ENCODE data around the gene USP33.
A peak's percentile ranks its signal among the peaks of the same experiment; 100 is the strongest.
"Not testable (repeated sequence)": the region's sequence is repeated elsewhere in the genome, so short reads cannot be mapped to it uniquely, and the experiment has no call there.

The USP33 gene

DNA sequence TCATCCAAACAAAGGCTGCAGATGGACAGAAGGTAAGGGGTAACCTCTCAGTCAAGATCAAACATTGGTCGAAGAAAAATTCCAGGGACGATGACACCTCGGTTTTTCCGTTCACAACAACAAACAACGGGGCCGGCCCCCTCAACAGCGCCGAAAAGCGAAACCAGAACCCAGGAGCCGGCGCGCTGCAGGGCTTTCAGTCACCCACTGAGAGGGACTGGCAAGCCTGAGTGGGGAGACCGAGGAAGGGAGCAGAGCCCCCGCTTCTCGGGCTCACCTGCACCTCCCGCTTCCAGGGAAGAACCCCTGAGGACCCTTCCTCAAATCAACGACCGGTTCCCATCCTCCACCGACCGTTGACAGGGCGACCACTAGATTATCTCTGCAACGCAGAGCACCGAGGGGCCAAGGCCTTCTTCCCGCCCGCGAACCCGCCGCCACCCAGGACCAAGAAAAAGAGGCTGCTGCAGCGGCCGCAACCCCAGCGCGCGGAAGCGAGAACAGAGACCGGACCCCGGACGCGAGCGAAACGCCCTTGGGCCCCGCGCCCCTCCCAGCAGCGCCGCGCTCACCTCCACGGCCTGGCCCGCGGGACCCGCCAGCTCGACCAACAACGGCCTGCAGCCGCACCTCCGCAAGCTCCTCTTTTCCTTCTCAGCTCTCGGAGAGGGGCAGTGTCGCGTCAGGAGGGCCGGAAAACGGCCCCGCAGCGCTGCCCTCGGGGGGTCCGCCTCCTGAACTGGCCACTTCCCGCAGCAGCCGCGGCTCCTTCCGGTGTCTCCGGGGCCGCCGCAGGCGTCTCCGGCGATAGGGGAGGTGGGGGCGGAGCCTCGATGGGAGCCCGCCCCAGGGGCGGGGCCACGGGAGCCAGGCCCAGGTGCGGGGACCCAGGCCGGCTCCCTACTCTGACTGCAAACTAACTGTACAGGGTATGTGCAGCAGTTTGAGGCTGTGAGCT, at the start of gene USP33:
TSS of gene USP33 (minus strand) at position 782 of the 958 bp plus-strand sequence. CDS start 18,155 bp downstream, outside the sequence.
- Histone ChIP-seq H3K9ac (ENCODE audit: low read length) (peak within 1 kb of the TSS; percentile 25), H3K4me3 (ENCODE audit: low read depth in 1 of 2, low read length in 2 of 2) (peak within 1 kb of the TSS; percentile 80 to 87), H3K9me3 (ENCODE audit: low read length) (no peaks in the 10 kb centered on the region), H3K27ac (ENCODE audit: low read depth, low read length) (peak within 1 kb of the TSS; percentile 71), H3K4me1 (ENCODE audit: insufficient read depth, low read length) (peaks cover 13% of the 10 kb centered on the region), H3K27me3 (ENCODE audit: control insufficient read depth in 1 of 2, insufficient read depth in 2 of 2, low read length in 2 of 2) (no peaks in the 10 kb centered on the region), H3K36me3 (ENCODE audit: insufficient read depth, low read length) (no peaks in the 10 kb centered on the region)

DNA sequence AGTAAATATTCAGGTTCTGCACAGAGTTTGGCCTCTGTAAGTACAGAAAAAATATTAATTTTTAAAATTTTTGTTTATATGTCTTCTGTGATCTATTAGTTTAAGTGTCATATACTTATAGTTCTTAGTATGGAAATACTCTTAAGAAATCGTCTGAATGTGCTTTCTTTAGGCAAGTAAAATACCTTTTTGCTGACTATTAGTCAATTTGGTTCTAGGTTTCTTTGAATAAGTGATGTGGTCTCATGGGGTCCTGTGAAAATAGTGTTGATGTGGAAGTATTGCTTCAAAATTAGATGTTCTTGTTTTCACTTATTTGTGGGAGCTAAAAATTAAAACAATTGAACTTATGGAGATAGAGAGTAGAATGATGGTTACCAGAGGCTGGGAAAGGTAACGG, 43.7 kb upstream of the USP33 start:
- H3K9ac ChIP-seq (ENCODE audit: low read length), result no peak overlapping the region
- no peaks in the 10 kb centered on the region for H3K27me3 ChIP-seq (ENCODE audit: control insufficient read depth in 1 of 2, insufficient read depth in 2 of 2, low read length in 2 of 2)
- H3K4me1 ChIP-seq (ENCODE audit: insufficient read depth, low read length), result no peaks in the 10 kb centered on the region
- no peak overlapping the region for H3K27ac ChIP-seq (ENCODE audit: low read depth, low read length)
- peaks cover 14% of the 10 kb centered on the region for H3K36me3 ChIP-seq (ENCODE audit: insufficient read depth, low read length)
- H3K4me3 ChIP-seq (ENCODE audit: low read depth in 1 of 2, low read length in 2 of 2), result no peak overlapping the region
- H3K9me3 ChIP-seq (ENCODE audit: low read length), result no peaks in the 10 kb centered on the region

GRCh38 chr1:77802026-77802425, 42.4 kb upstream of the USP33 start:
- no peaks in the 10 kb centered on the region for H3K4me1 ChIP-seq (ENCODE audit: insufficient read depth, low read length)
- no peak overlapping the region for H3K4me3 ChIP-seq (ENCODE audit: low read depth in 1 of 2, low read length in 2 of 2)
- H3K9ac ChIP-seq (ENCODE audit: low read length), result no peak overlapping the region
- no peaks in the 10 kb centered on the region for H3K9me3 ChIP-seq (ENCODE audit: low read length)
- peaks cover 1% of the 10 kb centered on the region for H3K36me3 ChIP-seq (ENCODE audit: insufficient read depth, low read length)
- H3K27ac ChIP-seq (ENCODE audit: low read depth, low read length), result no peak overlapping the region
- H3K27me3 ChIP-seq (ENCODE audit: control insufficient read depth in 1 of 2, insufficient read depth in 2 of 2, low read length in 2 of 2), result no peaks in the 10 kb centered on the region

DNA sequence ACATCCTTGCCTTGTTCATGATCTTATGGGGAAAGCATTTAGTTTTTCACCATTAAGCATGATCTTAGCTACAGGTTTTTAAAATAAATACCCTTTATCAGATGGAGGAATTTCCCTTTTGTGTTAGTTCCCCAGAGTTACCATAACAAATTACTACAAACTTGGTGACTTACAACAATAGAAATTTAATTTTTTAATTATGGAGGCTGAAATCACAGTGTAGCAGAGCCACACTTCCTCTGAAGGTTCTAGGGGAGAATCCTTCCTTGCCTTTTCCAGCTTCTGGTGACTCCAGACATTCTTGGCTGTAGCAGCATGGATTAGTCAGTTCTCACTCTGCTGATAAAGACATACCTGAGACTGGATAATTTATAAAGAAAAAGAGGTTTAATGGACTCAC, 38.3 kb upstream of the USP33 start:
- Histone ChIP-seq H3K9me3 (ENCODE audit: low read length) (no peaks in the 10 kb centered on the region), H3K4me1 (ENCODE audit: insufficient read depth, low read length) (no peaks in the 10 kb centered on the region), H3K36me3 (ENCODE audit: insufficient read depth, low read length) (no peaks in the 10 kb centered on the region), H3K27ac (ENCODE audit: low read depth, low read length) (no peak overlapping the region), H3K4me3 (ENCODE audit: low read depth in 1 of 2, low read length in 2 of 2) (no peak overlapping the region), H3K9ac (ENCODE audit: low read length) (no peak overlapping the region), H3K27me3 (ENCODE audit: control insufficient read depth in 1 of 2, insufficient read depth in 2 of 2, low read length in 2 of 2) (no peaks in the 10 kb centered on the region)

DNA sequence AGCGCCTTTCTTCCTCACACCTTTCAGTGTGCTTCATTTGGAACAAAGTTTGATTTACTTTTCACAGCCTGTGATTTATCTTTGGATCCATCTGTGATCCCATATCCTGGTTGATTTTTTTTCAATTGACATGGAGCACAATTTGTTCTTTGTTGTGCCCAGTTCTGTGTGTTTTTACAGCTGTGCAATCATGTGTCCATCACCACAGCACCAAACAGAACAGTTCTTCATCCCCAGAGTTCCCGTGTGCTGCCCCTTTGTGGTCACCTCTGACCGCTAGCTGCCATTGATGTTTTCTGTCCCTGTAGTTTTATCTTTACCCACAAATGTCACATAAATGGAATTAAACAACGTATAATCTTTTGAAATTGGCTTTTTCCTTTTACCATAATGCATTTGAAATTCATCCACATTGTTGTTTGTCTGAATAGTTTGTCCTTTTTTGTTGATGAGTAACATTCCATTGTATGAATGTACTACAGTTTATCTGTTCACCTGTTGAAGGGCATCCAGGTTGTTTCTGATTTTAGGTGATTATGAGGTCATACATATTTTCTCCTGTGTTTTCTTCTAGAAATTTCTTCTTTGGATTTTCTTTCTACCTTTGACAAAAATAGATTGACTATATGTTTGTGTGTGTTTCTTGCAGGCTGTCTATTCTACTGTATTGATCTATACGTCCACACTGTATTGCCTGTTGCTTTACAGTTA, 37.2 kb upstream of the USP33 start:
- Histone ChIP-seq H3K9ac (ENCODE audit: low read length) (no peak overlapping the region), H3K9me3 (ENCODE audit: low read length) (no peaks in the 10 kb centered on the region), H3K4me3 (ENCODE audit: low read depth in 1 of 2, low read length in 2 of 2) (no peak overlapping the region), H3K36me3 (ENCODE audit: insufficient read depth, low read length) (no peaks in the 10 kb centered on the region), H3K27me3 (ENCODE audit: control insufficient read depth in 1 of 2, insufficient read depth in 2 of 2, low read length in 2 of 2) (no peaks in the 10 kb centered on the region), H3K27ac (ENCODE audit: low read depth, low read length) (no peak overlapping the region), H3K4me1 (ENCODE audit: insufficient read depth, low read length) (no peaks in the 10 kb centered on the region)

- no peaks in the 10 kb centered on the region for H3K27me3 ChIP-seq (ENCODE audit: control insufficient read depth in 1 of 2, insufficient read depth in 2 of 2, low read length in 2 of 2)
- H3K9me3 ChIP-seq (ENCODE audit: low read length), result no peaks in the 10 kb centered on the region
- H3K4me1 ChIP-seq (ENCODE audit: insufficient read depth, low read length), result no peaks in the 10 kb centered on the region
- H3K36me3 ChIP-seq (ENCODE audit: insufficient read depth, low read length), result no peaks in the 10 kb centered on the region
- no peak overlapping the region for H3K9ac ChIP-seq (ENCODE audit: low read length)
- no peak overlapping the region for H3K27ac ChIP-seq (ENCODE audit: low read depth, low read length)
- no peak overlapping the region for H3K4me3 ChIP-seq (ENCODE audit: low read depth in 1 of 2, low read length in 2 of 2)
Measured at GRCh38 chr1:77794550-77794949, 34.9 kb upstream of the USP33 start.

DNA sequence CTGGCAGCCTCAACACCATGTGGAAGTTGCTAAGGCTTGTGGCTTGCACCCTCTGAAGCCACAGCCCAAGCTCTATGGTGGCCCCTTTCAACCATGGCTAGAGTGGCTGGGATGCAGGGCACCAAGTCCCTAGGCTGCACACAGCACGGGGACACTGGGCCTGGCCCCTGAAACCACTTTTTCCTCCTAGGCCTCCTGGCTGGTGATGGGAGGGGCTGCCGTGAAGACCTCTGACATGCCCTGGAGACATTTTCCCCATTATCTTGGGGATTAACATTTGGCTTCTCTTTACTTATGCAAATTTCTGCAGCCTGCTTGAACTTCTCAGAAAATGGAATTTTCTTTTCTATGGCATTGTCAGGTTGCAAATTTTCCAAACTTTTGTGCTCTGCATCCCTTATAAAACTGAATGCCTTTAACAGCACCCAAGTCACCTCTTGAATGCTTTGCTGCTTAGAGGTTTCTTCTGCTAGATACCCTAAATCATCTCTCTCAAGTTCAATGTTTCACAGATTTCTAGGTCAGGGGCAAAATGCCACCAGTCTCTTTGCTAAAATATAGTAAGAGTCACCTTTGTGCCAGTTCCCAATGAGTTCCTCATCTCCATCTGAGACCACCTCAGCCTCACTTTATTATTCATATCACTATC, 26.6 kb upstream of the USP33 start:
- H3K9me3 ChIP-seq (ENCODE audit: low read length); H3K36me3 ChIP-seq (ENCODE audit: insufficient read depth, low read length); H3K4me1 ChIP-seq (ENCODE audit: insufficient read depth, low read length); H3K4me3 ChIP-seq (ENCODE audit: low read depth in 1 of 2, low read length in 2 of 2); H3K27ac ChIP-seq (ENCODE audit: low read depth, low read length); H3K9ac ChIP-seq (ENCODE audit: low read length); H3K27me3 ChIP-seq (ENCODE audit: control insufficient read depth in 1 of 2, insufficient read depth in 2 of 2, low read length in 2 of 2): not testable (repeated sequence)

GRCh38 chr1:77783141-77783540, 23.5 kb upstream of the USP33 start:
- Histone ChIP-seq H3K4me3 (ENCODE audit: low read depth in 1 of 2, low read length in 2 of 2) (no peak overlapping the region), H3K9me3 (ENCODE audit: low read length) (no peaks in the 10 kb centered on the region), H3K36me3 (ENCODE audit: insufficient read depth, low read length) (no peaks in the 10 kb centered on the region), H3K27me3 (ENCODE audit: control insufficient read depth in 1 of 2, insufficient read depth in 2 of 2, low read length in 2 of 2) (no peaks in the 10 kb centered on the region), H3K9ac (ENCODE audit: low read length) (no peak overlapping the region), H3K27ac (ENCODE audit: low read depth, low read length) (no peak overlapping the region), H3K4me1 (ENCODE audit: insufficient read depth, low read length) (peaks cover 3% of the 10 kb centered on the region)

- H3K9ac ChIP-seq (ENCODE audit: low read length), result no peak overlapping the region
- no peak overlapping the region for H3K4me3 ChIP-seq (ENCODE audit: low read depth in 1 of 2, low read length in 2 of 2)
- no peak overlapping the region for H3K27ac ChIP-seq (ENCODE audit: low read depth, low read length)
- no peaks in the 10 kb centered on the region for H3K27me3 ChIP-seq (ENCODE audit: control insufficient read depth in 1 of 2, insufficient read depth in 2 of 2, low read length in 2 of 2)
- peaks cover 3% of the 10 kb centered on the region for H3K4me1 ChIP-seq (ENCODE audit: insufficient read depth, low read length)
- H3K9me3 ChIP-seq (ENCODE audit: low read length), result no peaks in the 10 kb centered on the region
- no peaks in the 10 kb centered on the region for H3K36me3 ChIP-seq (ENCODE audit: insufficient read depth, low read length)
Measured at GRCh38 chr1:77781683-77782082, 22.0 kb upstream of the USP33 start.

DNA sequence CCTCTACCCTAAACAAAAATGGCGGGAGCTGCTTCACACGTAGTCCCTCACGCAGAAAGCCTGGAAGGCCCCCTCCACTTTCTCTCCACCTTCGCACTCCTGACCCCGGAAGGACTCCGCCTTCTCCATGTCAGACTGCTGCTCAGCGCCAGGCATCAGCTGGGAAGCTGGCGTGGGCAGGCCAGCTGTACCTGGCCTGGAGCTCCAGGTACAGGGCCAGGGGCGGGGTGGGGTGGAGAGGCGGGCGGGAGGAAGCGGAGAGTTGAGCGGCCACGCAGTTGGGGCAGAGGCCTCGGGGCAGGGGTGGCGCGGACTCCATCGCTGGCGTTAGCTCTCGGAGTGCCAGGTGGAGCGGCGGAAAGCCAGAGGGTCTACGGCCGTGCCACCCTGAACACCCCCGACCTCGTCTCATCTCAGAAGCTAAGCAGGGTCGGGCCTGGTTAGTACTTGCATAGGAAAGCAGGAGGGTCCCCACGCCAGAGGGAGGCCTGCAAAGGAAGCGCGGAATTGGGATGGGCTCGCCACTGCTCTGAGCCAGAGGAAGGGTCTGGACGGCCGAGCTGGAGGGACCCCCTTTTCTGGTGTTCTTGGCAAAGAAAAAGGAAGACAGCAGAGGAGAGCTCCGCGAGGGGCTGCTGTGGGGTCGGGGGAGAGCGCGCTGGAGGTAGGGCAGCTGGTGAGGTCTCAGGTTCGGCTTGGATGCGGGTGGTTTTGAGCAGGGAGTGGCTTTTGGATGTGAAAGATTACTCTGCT, 20.1 kb upstream of the USP33 start, which contains the start of gene MIGA1:
TSS of gene MIGA1 (plus strand) at position 121 of the 753 bp plus-strand sequence. CDS start 3,604 bp downstream, outside the sequence.
- H3K36me3 ChIP-seq (ENCODE audit: insufficient read depth, low read length), result no peaks in the 10 kb centered on the region
- peak within 1 kb of the TSS; percentile 83 for H3K9ac ChIP-seq (ENCODE audit: low read length)
- H3K4me3 ChIP-seq (ENCODE audit: low read depth in 1 of 2, low read length in 2 of 2), result peak within 1 kb of the TSS; percentile 87 to 88
- H3K9me3 ChIP-seq (ENCODE audit: low read length), result no peaks in the 10 kb centered on the region
- peak within 1 kb of the TSS; percentile 83 for H3K27ac ChIP-seq (ENCODE audit: low read depth, low read length)
- H3K27me3 ChIP-seq (ENCODE audit: control insufficient read depth in 1 of 2, insufficient read depth in 2 of 2, low read length in 2 of 2), result no peaks in the 10 kb centered on the region
- H3K4me1 ChIP-seq (ENCODE audit: insufficient read depth, low read length), result peaks cover 3% of the 10 kb centered on the region

All from muscle layer of colon (tissue), 2 donors.